ENCODE results near the gene GPSM1.
"Not testable (repeated sequence)": the region's sequence is repeated elsewhere in the genome, so short reads cannot be mapped to it uniquely, and the experiment has no call there.

The GPSM1 gene

DNA sequence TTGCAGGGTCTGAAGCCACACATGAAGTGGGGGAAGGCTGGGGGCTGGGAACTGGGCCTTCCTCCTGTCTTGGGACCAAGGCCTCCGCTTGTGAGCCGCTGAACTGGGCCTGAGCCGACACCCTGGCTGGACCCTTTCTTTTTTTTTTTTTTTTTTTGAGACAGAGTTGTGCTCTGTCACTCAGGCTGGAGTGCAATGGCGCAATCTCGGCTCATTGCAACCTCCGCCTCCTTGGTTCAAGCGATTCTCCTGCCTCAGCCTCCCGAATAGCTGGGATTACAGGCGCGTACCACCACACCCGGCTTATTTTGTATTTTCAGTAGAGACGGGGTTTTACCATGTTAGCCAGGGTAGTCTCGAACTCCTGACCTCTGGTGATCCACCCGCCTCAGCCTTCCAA lies 8.1 kb upstream of the GPSM1 start:
- not testable (repeated sequence) for DNase-seq

DNA sequence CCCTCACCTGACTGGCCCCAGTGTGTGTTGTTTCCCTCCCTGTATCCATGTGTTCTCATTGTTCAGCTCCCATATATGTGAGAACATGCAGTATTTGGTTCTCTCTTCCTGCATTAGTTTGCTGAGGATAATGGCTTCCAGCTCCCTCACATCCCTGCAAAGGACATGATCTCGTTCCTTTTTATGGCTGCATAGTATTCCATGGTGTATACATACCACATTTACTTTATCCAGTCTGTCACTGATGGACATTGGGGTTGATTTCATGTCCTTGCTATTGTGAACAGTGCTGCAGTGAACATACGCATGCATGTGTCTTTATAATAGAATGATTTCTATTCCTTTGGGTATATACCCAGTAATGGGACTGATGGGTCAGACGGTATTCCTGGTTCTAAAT lies 7.4 kb upstream of the GPSM1 start:
- DNase-seq, result not testable (repeated sequence)

DNA sequence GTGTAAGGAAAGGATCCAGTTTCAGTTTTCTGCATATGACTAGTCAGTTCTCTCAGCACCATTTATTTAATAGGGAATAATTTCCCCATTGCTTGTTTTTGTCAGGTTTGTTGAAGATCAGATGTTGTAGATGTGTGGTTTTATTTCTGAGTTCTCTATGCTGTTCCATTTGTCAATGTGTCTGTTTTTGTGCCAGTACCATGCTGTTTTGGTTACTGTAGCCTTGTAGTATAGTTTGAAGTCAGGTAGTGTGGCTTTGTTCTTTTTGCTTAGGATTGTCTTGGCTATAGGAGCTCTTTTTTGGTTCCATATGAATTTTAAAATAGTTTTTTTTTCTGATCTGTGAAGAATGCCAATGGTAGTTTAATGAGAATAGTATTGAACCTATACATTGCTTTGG lies 6.4 kb upstream of the GPSM1 start:
- DNase-seq, result not testable (repeated sequence)

DNA sequence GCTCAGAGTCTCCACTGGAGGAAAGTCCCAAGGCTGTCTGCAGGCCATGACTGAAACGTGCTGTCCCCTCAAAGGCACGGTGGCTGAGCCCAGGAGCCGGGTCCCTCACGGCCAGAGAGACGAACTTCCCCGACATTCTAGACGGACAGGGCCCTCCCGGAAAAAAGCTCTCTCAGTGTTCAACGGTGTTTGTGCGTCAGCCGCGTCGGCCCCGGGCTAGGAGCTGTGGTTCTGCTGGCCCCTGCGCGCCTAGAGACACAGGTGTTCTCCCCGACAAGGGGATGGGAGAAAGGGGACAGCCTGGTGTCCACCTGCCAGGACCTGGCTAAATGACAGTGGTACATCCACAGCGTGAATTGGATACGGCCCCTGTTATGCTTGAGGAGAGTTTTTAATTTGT lies 5.8 kb upstream of the GPSM1 start:
- DNase-seq, result no peak

DNA sequence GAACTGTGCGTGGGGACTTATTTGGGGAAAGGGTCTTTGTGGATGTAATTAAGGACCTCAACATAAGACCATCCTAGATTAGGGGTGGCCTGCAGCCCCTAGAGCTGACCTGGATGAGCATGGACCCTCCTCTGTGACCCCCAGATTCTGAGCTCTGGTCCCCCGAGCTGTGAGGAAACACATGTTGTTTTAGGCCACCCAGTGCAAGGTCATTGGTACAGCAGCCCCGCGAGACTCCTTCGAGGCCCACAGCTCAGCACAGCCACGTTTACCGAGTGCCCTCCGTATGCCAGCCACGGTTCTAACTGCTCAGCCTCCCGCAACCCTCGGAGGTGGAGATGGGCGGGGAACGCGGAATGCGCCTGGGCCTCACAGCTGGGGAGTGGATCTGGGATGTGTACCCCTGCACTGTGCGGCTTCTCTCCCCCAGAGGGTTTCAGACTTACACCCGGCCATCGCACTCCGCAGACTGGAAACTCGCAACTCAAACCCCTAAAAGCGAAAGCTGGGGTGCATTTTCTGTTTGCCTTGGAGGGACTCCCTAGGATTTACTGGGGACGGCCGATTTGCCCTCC lies 4.5 kb upstream of the GPSM1 start:
- no peak for DNase-seq

DNA sequence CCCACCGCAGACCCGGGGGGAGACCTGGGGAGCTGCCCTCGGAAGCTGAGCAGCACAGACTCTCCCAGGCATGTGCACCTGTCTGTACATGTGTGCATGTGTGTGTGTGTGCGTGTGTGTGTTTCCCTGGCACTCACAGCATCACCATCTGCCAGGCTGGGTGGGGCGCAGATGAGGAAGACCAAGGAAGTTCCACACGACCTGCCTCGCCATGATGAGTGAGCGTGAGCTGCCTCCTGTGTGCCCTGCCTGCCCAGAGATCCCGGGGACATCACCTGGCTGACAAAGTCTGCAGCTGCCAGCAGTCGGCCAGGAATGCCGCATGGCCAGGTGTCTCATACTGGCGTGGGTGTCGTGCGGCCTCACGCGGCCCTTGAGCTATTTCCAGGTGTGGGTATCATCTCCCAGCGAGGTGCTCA lies 4.0 kb upstream of the GPSM1 start:
- no peak for DNase-seq

DNA sequence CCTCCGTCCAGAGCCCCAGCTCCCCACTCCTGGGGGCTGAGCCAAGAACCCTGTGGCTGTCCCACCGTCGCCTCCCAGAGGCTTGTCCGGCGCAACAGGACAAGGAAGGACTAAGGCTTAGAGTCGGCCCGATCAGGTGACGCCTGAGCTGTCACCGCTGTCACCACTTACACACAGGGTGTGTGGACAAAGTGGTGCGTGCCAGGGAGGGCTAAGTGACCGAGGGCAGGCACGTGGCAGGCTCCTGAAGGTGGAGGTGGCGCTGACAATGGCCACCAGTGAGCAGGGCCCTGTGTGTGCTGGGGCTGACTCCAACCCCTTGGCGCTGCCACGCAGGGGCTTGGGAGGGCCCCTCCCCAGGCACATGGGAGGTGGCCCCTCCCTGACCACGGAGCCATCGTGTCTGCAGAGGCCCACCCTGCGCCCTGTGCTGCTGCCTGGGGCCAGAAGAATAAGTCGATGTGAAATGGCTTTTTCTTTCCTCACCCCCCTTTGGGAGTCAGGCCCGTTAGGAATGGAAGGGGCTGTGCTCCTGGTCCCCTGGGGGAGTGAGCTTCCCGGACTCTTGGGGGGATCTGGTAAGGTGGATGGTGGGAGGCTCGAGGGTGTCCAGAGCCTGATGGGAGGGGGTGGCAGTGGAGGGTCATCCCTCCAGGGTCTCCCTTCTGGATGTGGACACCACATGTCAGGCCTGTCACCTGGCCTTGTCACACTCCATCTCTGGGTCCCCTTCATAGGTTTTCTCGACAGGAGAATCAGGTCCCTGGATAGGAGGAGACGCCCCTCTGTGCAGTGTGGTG lies 2.6 kb upstream of the GPSM1 start:
- DNase-seq, result no peak

DNA sequence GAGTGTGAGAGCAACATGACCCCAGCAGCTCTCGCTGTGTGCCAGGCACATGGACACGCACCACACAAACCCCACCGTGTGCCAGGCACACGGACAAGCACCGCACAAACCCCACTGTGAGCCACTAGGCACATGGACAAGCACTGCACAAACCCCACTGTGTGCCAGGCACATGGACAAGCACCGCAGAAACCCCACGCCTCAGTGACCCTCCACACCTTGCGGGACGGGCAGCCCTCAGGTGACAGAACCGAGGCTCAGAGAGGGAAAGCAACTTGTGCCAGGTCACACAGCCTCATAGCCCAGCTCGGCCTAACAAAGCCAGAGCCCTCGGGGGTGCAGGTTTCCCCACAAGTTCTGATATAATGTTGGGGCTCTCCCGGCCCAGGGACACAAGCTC lies 2.0 kb upstream of the GPSM1 start:
- no peak for DNase-seq

DNA sequence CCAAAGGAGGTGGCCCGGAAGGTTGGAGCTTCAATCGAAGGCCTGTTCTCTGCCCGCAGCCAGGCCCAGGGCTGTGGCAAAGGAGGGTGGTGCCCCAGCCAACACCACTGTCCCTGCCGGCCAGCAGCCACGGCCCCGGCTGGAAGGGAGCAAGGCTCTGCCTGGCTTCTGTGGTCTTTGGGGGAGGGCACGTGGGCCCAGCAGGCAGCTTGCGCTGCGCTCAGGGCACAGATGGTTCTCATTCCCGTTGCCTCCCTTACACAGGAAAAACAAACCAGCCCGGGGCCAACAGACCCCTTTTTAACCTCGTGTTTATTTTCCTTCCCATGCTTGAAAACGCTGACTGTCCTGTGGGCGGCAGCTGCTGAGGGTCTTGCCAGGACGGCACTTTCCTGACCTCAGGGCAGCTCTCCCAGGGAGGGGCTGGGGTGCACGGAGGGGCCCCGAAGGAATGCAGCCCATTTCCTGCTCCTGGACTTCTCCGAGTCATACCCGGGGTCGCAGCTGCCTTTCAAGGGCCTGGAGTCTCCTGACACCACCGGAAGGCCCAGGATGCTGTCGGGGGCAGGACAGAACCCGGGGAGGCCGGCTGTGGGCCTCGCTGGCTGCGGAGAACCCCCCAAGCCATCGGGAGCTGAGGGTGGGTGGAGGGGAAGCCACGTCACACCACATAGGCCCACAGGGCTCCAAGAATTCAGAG lies 1.1 kb upstream of the GPSM1 start:
- no peak for DNase-seq

DNA sequence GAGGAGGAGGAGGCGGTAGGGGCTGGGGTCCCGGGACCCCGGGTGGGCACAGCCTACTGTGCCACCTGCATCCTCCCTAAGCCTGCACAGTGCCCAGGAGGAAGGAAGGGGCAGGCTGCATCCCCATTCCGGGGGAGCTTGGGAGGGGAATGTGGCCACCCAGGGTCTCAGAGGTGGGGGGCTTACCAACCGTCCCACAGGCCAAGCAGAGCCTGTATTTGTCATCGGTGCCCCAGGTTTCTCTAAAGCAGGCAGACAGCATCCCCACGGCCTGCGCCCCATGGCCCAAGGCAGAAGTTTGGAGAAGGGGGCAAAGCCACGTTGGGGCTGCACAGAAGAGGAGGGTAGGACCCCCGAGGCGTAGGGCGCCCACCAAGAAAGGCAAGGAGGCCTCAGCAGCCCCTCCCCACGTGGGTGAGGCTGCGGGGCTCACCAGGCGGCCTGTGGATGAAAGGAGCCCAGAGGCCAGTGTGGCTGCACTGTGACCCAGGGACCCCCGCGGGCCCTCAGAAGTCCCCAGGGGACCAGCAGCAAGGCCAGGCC lies 507 bp upstream of the GPSM1 start:
- no peak for DNase-seq

DNA sequence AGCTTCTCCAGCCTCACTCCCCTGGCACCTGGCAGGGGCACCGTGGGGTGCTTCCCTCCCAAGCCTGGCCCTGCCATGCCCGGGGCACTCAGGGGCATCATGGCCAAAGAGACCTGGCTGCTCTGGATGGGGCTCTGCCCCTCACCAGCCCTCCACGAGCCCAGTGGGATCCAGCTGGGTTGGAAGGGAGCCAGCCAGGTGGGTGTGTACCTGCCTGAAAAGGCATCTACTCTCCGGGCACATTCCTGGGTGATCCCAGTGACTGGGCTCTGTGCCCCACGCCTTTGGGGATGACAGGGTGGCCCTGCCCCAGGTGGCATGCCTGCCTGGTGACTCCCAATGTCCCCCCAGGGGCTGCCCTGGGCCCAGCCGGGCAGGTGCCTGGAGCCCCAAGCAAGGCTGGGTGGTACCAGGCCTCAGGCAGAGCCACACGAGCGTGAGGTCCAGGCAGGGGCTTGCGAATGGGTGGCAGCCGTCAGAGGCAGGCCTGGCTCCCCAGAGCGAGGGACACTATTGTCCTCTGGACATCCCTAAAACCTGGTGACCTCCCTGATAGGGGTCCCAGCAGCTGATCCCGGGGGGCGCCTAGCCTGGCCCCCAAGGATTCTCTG lies 777 bp downstream of the GPSM1 start:
- no peak for DNase-seq

DNA sequence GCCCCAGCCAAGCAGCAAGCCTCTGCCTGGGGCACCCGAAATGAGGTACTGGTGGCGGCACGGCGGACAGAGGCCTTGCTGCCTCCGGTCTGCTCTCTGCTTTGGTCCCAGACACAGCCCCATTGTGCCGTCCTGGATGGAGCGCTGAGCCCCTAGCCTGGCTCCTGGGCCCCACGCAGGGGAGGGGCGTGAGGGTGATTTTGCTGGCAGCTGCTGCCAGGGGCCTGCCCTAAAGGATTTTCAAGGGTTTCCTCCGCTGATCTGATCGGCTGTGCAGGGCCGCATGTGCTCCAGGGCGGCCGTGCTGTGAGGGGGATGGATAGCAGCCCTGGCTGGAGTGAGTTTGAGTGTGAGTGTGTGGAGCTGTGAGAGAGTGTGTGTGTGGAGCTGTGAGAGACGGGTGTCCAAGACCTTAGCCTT lies 1.3 kb downstream of the GPSM1 start:
- no peak for DNase-seq

DNA sequence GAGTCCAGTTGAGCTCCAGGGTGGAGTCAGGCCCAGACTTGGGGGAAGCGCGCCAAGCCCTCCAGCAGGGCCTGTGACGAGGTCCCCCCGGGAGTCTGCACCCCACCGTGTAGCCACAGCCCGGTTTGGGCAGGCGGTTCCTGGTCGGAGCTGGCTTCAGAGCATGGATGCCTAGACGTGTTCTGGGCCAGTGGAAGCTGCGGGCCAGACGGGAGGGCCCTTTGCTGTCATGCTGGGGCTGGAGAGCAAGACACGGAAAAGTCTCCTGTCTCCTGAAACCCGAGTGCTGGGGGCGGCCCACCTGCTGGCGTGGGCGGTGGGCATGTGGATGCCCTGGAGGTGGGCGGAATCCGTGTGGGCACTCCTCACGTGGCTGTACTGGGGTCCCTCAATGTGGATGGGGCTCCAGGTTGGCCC lies 1.9 kb downstream of the GPSM1 start:
- DNase-seq, result no peak

DNA sequence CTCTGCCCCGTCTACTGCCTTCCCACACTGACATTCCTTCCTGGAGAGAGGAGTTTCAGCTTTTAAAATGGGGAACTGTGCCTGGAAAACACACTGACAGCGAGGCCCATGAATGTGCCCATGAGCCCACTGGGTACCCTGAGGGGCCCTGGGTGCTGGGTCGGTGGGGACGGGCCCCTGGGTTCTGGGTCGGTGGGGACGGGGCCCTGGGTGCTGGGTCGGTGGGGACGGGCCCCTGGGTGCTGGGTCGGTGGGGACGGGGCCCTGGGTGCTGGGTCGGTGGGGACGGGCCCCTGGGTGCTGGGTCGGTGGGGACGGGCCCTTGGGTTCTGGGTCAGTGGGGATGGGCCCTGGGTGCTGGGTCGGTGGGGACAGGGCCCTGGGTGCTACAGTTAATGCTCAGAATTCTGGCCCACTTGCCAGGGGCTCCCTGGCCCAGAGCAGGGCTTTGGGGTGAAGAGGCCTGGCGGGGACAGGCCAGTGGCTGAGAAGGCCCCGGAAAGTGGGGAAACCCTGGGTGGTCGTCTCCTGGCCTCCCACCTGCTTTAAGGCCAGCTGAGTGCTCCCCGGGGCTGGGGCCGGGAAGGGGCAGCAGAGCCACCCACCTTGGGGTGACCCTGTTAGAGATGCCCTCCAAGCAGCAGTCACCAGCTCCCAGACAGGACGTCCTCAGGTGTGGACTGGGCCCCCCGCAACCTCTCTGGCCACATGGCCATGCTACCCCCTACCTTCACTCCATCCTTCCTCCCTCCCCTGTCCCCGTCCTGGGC lies 2.5 kb downstream of the GPSM1 start:
- no peak for DNase-seq

DNA sequence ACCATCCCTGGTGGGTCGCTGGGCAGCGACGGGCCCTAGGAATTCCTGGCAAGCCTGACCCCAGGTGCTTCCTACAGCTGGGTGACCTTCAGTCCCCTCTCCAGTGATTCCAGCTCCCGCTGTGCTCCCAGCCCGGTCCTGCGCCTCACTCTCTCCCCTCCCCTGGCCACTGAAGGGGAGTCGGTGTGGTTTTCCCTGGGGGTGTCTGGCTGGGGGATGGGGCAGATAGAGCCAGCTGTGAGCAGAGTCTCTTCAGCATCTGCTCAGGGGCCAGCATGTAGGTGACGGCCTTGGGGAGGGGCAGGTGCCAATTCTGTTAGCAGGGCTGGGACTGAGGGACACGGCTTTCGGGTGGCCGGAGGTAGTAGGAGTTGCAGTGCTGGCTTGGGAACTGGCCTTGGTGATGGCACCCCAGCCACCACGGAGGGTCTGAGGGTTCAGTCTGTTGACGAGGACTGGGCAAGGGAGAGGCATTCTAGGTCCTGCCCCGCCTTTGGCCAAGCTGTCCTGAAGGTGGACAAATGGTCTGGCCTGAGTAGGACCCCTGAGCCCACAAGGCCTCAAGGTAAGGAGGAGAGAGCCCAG lies 3.2 kb downstream of the GPSM1 start:
- no peak for DNase-seq

DNA sequence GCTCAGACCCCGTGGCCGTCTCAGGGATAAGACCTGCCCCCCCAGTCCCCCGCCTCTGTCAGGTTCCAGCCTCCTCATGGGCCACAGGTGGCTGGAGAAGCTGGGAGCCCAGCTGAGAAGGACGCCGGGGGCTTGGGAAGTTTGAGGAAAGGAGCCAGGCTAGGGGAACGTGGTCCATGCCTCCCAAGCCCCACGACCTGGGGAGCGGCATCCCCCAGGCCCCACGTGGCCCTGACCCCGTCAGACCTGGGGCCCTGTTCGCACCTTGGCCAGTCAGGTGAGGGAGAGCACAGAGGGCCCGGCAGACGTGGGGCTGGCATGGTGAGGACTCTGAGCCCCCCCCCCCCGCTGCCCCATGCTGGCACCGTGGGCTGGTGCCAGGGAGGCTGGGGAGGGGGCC lies 3.7 kb downstream of the GPSM1 start:
- no peak for DNase-seq

DNA sequence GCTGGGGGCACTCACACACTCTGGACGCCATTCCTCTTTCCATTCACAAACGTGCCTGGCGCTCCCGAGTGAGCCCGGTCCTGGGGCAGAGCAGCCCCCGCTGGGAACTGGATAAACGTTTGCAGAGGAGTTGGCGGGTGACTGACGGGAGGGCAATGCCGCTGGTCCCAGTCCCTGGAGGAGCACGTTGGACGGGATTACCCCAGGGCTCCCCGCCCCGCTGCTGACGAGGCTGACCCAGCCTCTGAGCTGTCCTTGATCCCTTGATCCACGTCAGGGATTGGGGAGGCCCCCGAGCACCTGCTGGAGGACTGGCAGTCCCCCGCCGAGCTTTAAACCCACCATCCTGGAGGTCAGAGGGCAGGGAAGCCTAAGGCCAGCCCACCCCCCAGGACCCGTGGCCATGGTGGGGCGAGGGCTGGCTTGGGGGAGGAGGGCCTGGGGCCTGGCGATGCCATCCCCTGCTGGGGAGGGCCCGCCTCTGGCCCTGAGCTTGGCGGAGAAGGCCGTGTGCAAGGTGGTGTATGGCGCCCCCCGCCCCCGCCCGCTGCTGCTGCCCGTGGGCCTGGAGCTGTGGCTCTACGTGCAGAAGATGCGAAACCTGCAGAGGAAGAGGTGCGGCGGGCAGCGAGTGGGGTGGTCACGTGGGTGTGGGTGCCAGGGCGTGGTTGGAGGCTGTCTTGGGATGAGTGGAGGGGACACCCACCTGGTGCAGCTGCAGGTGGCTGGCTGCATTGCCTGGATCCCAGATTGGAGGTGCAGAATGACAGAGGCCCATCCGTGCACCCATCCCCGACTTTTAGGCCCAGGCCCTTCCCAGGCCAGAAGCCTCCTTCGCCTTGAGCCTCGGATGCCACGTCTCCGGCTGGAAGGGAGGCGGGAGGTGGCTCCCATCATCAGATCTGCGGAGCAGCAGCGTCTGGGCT lies 4.5 kb downstream of the GPSM1 start:
- DNase-seq, result no peak

DNA sequence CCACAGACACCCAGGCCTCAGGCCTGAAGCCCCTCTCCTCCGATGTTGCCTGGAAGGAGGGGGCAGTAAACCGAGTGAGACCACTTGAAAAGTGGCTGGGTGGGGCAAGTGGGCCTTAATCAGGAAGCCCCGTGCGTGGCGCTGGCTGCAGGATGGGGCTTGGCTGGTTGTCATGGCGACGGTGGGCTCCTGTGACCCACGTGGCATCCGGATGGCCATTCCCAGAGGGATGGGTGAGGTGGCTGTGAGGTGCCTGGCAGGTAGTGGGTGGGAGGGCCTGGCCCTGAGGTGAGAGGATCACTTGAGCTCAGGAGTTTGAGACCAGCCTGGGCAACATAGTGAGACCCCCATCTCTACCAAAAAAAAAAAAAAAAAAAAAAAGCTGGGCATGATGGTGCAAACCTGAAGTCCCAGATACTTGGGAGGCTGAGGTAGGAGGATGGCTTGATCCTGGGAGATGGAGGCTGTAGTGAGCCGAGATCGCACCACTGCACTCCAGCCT lies 5.2 kb downstream of the GPSM1 start:
- DNase-seq, result no peak

DNA sequence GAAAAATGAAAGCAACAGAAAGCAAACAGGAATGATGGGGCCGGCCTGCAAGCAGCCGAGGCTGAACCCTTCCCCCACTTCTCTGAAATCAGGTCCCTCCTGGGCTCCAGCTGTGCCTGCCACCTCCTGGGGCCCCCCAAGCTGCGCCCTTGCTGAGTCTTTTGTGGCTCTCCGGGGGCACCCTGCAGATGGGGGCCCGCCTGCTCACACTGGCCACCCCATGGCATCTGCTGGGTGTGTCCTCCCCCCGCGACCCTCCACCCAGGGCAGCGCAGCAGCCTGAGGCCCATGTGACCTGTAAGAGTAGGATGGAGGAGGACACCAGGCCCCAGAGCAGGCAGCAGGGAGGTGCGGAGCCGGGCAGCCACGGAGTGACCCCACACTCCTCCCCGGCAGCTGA lies 5.7 kb downstream of the GPSM1 start:
- DNase-seq, result no peak

DNA sequence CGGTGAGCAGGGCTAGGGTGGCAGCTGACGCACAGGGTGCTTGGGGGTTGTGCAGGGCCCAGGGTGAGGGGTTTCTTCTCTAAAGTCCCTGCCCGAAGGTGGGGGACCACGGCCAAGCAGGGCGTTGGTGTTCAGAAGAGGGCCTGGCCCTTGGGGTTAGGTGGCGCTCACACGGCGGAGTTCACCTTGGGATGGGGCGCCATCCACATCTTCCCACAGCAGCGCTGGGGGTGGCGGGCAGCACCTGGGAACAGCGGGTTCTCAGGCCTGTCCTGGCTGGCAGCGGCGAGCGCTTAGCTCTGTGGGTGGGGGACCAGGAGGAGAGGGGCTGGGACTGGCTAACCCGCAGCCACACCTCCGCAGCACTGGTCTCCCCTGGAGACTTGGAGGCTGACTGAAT lies 6.1 kb downstream of the GPSM1 start:
- no peak for DNase-seq

DNA sequence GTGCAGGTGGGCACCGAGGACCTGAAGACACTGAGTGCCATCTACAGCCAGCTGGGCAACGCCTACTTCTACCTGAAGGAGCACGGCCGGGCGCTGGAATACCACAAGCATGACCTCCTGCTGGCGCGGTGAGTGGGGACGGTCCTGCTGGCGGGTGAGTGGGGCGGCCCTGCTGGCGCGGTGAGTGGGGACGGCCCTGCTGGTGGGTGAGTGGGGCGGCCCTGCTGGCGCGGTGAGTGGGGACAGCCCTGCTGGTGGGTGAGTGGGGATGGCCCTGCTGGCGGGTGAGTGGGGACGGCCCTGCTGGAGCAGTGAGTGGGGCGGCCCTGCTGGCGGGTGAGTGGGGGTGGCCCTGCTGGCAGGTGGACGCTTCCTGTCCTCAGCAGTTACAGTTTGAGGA lies 7.2 kb downstream of the GPSM1 start:
- DNase-seq, result no peak

Measured in CD4-positive, alpha-beta T cell treated with Interleukin-4 for 4 hours (primary cell).